GM23338 (cell line): ENCODE measurements around the gene DCST2. TPM values are rescaled to one million over a fixed set of nuclear protein-coding genes. Genes with fewer than 3 reads are reported as not detected.

ENCODE experiments used
- ATAC-seq: fragments of 200-7000 bp; cut with Tn5 transposase; 3 replicates; pipeline ENCODE4 v1.9.1; 2020
- DNase-seq: peaks from one replicate; pipeline ENCODE4 v3.0.0-alpha.2; 2015; ENCODE audit warnings: low spot score
- H2AFZ ChIP-seq: fragments of 200-600 bp; sonication (generic); 2 replicates; pipeline ENCODE4 v1.8.0; 2016; ENCODE audit warnings: antibody characterized with exemption, mild to moderate bottlenecking, moderate library complexity
- H3F3A ChIP-seq: fragments of 200-600 bp; sonication (generic); replicated peaks from 2 replicates; pipeline ENCODE4 v1.8.0; 2017; ENCODE audit warnings: antibody characterized with exemption, mixed run types, low read depth
- H3K27ac ChIP-seq: fragments of 200-600 bp; sonication (generic); 2 replicates; pipeline ENCODE4 v1.6.1; 2016; ENCODE audit warnings: low read depth
- H3K27me3 ChIP-seq: fragments of 200-600 bp; sonication (generic); 2 replicates; pipeline ENCODE4 v1.8.0; 2016; ENCODE audit warnings: mild to moderate bottlenecking, mixed run types, moderate library complexity; ENCODE audit not compliant: insufficient read depth
- H3K36me3 ChIP-seq: fragments of 200-600 bp; sonication (generic); 2 replicates; pipeline ENCODE4 v1.8.0; 2016; ENCODE audit warnings: mild to moderate bottlenecking; ENCODE audit not compliant: insufficient read depth
- H3K4me1 ChIP-seq: fragments of 200-600 bp; sonication (generic); 2 replicates; pipeline ENCODE4 v1.8.0; 2016; ENCODE audit warnings: mild to moderate bottlenecking, moderate library complexity; ENCODE audit not compliant: insufficient read depth
- H3K4me2 ChIP-seq: fragments of 200-600 bp; sonication (generic); 2 replicates; pipeline ENCODE4 v1.7.1; 2017; ENCODE audit warnings: mixed run types
- H3K4me3 ChIP-seq: fragments of 200-600 bp; sonication (generic); 2 replicates; pipeline ENCODE4 v1.6.1; 2016; ENCODE audit warnings: mixed run types
- H3K79me2 ChIP-seq: fragments of 200-600 bp; sonication (generic); replicated peaks from 2 replicates; pipeline ENCODE4 v1.8.0; 2017; ENCODE audit warnings: mild to moderate bottlenecking; ENCODE audit not compliant: insufficient read depth
- H3K9me2 ChIP-seq: fragments of 200-600 bp; sonication (generic); 2 replicates; pipeline ENCODE4 v1.8.0; 2017; ENCODE audit not compliant: insufficient read depth
- H4K20me1 ChIP-seq: fragments of 200-600 bp; sonication (generic); replicated peaks from 2 replicates; pipeline ENCODE4 v1.8.0; 2017; ENCODE audit warnings: mild to moderate bottlenecking; ENCODE audit not compliant: insufficient read depth
- H3K27ac Mint-ChIP-seq: 2 replicates; pipeline ENCODE4 v1.8.0; 2020; ENCODE audit warnings: inconsistent platforms, mild to moderate bottlenecking, moderate library complexity, mixed read lengths
- H3K27me3 Mint-ChIP-seq: 3 replicates; pipeline ENCODE4 v1.8.0; 2022; ENCODE audit warnings: low read depth, mild to moderate bottlenecking, moderate library complexity, mixed read lengths, inconsistent platforms; ENCODE audit not compliant: insufficient read depth, poor library complexity
- H3K36me3 Mint-ChIP-seq: 3 replicates; pipeline ENCODE4 v1.8.0; 2021; ENCODE audit warnings: low read depth, mild to moderate bottlenecking, inconsistent platforms, moderate library complexity, mixed read lengths
- H3K4me1 Mint-ChIP-seq: 3 replicates; pipeline ENCODE4 v1.8.0; 2020; ENCODE audit warnings: mild to moderate bottlenecking, inconsistent platforms, mixed read lengths
- H3K4me3 Mint-ChIP-seq: 3 replicates; pipeline ENCODE4 v1.8.0; 2021; ENCODE audit warnings: moderate library complexity, mild to moderate bottlenecking, inconsistent platforms, mixed read lengths
- H3K9me3 Mint-ChIP-seq: 3 replicates; pipeline ENCODE4 v1.8.0; 2020; ENCODE audit warnings: moderate library complexity, mild to moderate bottlenecking, inconsistent platforms, mixed read lengths
- CREB1 ChIP-seq: fragments of 250-450 bp; sonication (Bioruptor Pico); IDR thresholded peaks from 2 replicates; pipeline ENCODE4 v1.5.0; 2020; ENCODE audit warnings: low read depth, mild to moderate bottlenecking, moderate library complexity
- EZH2 ChIP-seq: fragments of 200-600 bp; sonication (generic); IDR thresholded peaks from one replicate; pipeline ENCODE4 v1.8.0; 2017; ENCODE audit warnings: antibody characterized with exemption, mild to moderate bottlenecking, low read depth; ENCODE audit not compliant: unreplicated experiment
- JUNB ChIP-seq: IDR thresholded peaks from one replicate; pipeline ENCODE4 v1.6.1; 2016; ENCODE audit warnings: antibody characterized with exemption; ENCODE audit not compliant: unreplicated experiment
- POLR2AphosphoS5 ChIP-seq: IDR thresholded peaks from 2 replicates; pipeline ENCODE4 v1.6.1; 2016; ENCODE audit warnings: antibody characterized with exemption, low read depth
- STAT1 ChIP-seq: IDR thresholded peaks from one replicate; pipeline ENCODE4 v1.6.1; 2016; ENCODE audit warnings: antibody characterized with exemption; ENCODE audit not compliant: unreplicated experiment
- ZNF114 ChIP-seq: fragments of 250-450 bp; sonication (Bioruptor Pico); IDR thresholded peaks from 2 replicates; pipeline ENCODE4 v1.5.0; 2020; ENCODE audit warnings: mild to moderate bottlenecking, moderate library complexity
- polyA plus RNA-seq: library from polyadenylated mRNA; unstranded; fragments of >200 nt; fragmentation: Nextera tagmentation; extraction: Ambion mirVana; gene quantifications from 2 replicates; pipeline ENCODE4 v1.2.1, GENCODE V29; 2016
- total RNA-seq: library from RNA; depleted of rRNA; stranded (reverse); fragments of >200 nt; shearing (Covaris generic); gene quantifications from 2 replicates; pipeline ENCODE4 v1.2.3, GENCODE V29; 2014
- TF ChIP-seq, protein P1 (sequence below): IDR thresholded peaks from 2 replicates; pipeline ENCODE4 v1.6.1; 2016; ENCODE audit warnings: antibody characterized with exemption
- TF ChIP-seq, protein P2 (sequence below): IDR thresholded peaks from one replicate; pipeline ENCODE4 v1.6.1; 2018; ENCODE audit warnings: antibody characterized with exemption; ENCODE audit not compliant: unreplicated experiment
- TF ChIP-seq, protein P3 (sequence below), 2 experiments: fragments of 200-600 bp in 1 of 2; sonication (generic) in 1 of 2; conservative IDR thresholded peaks; 2 replicates each; pipeline versions ENCODE4 v1.5.1 to v1.6.1; 2016 to 2017; ENCODE audit warnings: antibody characterized with exemption in 2 of 2, low read depth in 2 of 2, mild to moderate bottlenecking in 2 of 2, moderate library complexity in 1 of 2

Gene DCST2
- total and polyA plus RNA-seq, 2 experiments from 2014 or later = 0.78 TPM; not detected in 1

DNA sequence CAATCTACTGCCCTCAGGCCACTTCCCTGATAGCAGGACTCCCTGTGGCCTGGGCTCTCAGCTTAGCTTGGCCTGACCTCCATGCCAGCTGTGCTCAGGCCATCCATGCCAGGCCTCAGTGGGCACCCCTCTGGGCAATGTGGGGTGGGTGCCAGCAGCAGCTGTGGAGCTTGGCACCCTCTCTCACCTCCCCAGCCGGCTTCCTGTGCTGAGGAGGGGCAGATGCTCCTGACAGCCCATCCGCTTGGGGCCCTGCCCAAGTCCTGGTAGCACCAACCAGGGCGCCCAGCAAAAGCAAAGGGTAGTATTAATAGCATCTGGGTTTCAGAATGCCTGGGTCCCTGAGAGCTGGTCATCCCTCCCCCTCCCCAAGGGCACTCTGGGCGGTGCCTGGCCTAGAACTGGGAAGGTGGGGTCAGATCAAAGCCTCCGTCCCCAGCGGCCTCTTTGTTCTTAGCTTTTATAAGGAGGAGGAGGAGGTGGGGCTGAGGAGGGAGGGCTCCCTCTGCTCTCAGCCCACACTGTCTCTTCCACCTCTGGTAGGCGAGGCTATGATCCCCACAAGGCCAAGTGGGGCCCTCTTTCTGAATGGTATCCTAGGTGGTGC lies 36.1 kb upstream of the DCST2 start:
- peaks cover 23% of the 10 kb centered on the region for H3F3A ChIP-seq
- Mint-ChIP-seq H3K4me1 (peaks cover 46% of the 10 kb centered on the region), H3K27me3 (peaks cover 23% of the 10 kb centered on the region), H3K36me3 (peaks cover 26% of the 10 kb centered on the region), H3K9me3 (no peaks in the 10 kb centered on the region), H3K27ac (no peak overlapping the region), H3K4me3 (peak overlapping the region; percentile 71; the same call in 2 of the 3 replicates)
- H3K27me3 ChIP-seq = peaks cover 25% of the 10 kb centered on the region
- H4K20me1 ChIP-seq = peaks cover 18% of the 10 kb centered on the region
- H3K27ac ChIP-seq = no peak overlapping the region
- ATAC-seq (peak; percentile 10), DNase-seq (peak; percentile 76)
- no peaks in the 10 kb centered on the region for H3K9me2 ChIP-seq
- TF ChIP-seq, protein P1, sequence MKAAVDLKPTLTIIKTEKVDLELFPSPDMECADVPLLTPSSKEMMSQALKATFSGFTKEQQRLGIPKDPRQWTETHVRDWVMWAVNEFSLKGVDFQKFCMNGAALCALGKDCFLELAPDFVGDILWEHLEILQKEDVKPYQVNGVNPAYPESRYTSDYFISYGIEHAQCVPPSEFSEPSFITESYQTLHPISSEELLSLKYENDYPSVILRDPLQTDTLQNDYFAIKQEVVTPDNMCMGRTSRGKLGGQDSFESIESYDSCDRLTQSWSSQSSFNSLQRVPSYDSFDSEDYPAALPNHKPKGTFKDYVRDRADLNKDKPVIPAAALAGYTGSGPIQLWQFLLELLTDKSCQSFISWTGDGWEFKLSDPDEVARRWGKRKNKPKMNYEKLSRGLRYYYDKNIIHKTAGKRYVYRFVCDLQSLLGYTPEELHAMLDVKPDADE = no peak
- TF ChIP-seq CREB1 (CRISPR knock-in tag) = no peak
- TF ChIP-seq ZNF114 = no peak
- TF ChIP-seq POLR2AphosphoS5 = peak; percentile 32; the same call in 1 of the 2 replicates
- TF ChIP-seq, protein P2, sequence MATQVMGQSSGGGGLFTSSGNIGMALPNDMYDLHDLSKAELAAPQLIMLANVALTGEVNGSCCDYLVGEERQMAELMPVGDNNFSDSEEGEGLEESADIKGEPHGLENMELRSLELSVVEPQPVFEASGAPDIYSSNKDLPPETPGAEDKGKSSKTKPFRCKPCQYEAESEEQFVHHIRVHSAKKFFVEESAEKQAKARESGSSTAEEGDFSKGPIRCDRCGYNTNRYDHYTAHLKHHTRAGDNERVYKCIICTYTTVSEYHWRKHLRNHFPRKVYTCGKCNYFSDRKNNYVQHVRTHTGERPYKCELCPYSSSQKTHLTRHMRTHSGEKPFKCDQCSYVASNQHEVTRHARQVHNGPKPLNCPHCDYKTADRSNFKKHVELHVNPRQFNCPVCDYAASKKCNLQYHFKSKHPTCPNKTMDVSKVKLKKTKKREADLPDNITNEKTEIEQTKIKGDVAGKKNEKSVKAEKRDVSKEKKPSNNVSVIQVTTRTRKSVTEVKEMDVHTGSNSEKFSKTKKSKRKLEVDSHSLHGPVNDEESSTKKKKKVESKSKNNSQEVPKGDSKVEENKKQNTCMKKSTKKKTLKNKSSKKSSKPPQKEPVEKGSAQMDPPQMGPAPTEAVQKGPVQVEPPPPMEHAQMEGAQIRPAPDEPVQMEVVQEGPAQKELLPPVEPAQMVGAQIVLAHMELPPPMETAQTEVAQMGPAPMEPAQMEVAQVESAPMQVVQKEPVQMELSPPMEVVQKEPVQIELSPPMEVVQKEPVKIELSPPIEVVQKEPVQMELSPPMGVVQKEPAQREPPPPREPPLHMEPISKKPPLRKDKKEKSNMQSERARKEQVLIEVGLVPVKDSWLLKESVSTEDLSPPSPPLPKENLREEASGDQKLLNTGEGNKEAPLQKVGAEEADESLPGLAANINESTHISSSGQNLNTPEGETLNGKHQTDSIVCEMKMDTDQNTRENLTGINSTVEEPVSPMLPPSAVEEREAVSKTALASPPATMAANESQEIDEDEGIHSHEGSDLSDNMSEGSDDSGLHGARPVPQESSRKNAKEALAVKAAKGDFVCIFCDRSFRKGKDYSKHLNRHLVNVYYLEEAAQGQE = no peak
- no peak for TF ChIP-seq EZH2
- TF ChIP-seq, protein P3, sequence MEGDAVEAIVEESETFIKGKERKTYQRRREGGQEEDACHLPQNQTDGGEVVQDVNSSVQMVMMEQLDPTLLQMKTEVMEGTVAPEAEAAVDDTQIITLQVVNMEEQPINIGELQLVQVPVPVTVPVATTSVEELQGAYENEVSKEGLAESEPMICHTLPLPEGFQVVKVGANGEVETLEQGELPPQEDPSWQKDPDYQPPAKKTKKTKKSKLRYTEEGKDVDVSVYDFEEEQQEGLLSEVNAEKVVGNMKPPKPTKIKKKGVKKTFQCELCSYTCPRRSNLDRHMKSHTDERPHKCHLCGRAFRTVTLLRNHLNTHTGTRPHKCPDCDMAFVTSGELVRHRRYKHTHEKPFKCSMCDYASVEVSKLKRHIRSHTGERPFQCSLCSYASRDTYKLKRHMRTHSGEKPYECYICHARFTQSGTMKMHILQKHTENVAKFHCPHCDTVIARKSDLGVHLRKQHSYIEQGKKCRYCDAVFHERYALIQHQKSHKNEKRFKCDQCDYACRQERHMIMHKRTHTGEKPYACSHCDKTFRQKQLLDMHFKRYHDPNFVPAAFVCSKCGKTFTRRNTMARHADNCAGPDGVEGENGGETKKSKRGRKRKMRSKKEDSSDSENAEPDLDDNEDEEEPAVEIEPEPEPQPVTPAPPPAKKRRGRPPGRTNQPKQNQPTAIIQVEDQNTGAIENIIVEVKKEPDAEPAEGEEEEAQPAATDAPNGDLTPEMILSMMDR (conservative IDR thresholded peaks at IDR 0.05; ENCODE audit: low read depth in 2 of 2) = no peak
- H3K4me2 ChIP-seq = peak overlapping the region; percentile 100
- H2AFZ ChIP-seq = no peak overlapping the region
- peaks cover 26% of the 10 kb centered on the region for H3K4me1 ChIP-seq
- H3K4me3 ChIP-seq = peak overlapping the region; percentile 66
- H3K79me2 ChIP-seq = peaks cover 8% of the 10 kb centered on the region
- H3K36me3 ChIP-seq = no peaks in the 10 kb centered on the region

DNA sequence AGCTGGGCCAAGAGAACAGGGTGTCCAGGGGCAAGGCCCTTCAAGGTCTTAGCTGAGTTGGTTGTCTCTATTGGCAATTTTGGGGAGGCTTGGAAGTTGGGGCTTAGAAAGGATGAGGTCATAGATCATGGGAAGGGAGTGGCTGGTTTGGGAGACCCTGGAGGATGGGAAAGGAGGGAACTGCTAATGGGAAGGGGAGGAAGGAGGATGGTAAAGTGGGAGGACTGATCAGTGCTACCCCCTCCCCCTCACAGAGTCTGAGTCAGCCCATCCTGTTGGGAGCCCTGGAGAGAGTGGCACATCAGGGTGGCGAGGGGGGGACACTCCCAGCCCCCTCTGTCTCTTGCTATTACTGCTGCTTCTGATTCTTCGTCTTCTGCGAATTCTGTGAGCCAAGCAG lies 35.0 kb upstream of the DCST2 start:
- peaks cover 14% of the 10 kb centered on the region for H3K79me2 ChIP-seq
- no peak overlapping the region for H3K4me2 ChIP-seq
- H3K4me1 ChIP-seq = peaks cover 30% of the 10 kb centered on the region
- peaks cover 22% of the 10 kb centered on the region for H4K20me1 ChIP-seq
- Mint-ChIP-seq H3K4me1 (peaks cover 51% of the 10 kb centered on the region), H3K27ac (no peak overlapping the region), H3K27me3 (peaks cover 19% of the 10 kb centered on the region), H3K4me3 (no peak overlapping the region; the same call in 2 of the 3 replicates), H3K9me3 (no peaks in the 10 kb centered on the region), H3K36me3 (peaks cover 28% of the 10 kb centered on the region)
- H3K36me3 ChIP-seq = no peaks in the 10 kb centered on the region
- H3K9me2 ChIP-seq = no peaks in the 10 kb centered on the region
- DNase-seq = no peak
- TF ChIP-seq STAT1 (no peak), ZNF114 (no peak), CREB1 (CRISPR knock-in tag) (no peak), POLR2AphosphoS5 (no peak), JUNB (no peak)
- TF ChIP-seq, protein P1 = no peak
- TF ChIP-seq, protein P2 = no peak
- peaks cover 21% of the 10 kb centered on the region for H3K27me3 ChIP-seq
- H3K4me3 ChIP-seq = no peak overlapping the region
- H2AFZ ChIP-seq = no peak overlapping the region
- H3K27ac ChIP-seq = no peak overlapping the region
- no peak for ATAC-seq
- H3F3A ChIP-seq = peaks cover 27% of the 10 kb centered on the region
